KMS-11 (cell line): ENCODE measurements around the gene PTCH1.

Source experiments
- H2AFZ ChIP-seq: fragments of 200-600 bp; sonication (generic); 2 replicates; pipeline ENCODE4 v1.6.1; 2016; ENCODE audit warnings: antibody characterized with exemption, mixed run types, low read depth
- H3K27ac ChIP-seq: fragments of 200-600 bp; sonication (generic); 2 replicates; pipeline ENCODE4 v1.6.1; 2016; ENCODE audit warnings: mild to moderate bottlenecking, mixed run types
- H3K27me3 ChIP-seq: fragments of 200-600 bp; sonication (generic); 2 replicates; pipeline ENCODE4 v1.6.1; 2017; ENCODE audit warnings: mild to moderate bottlenecking, low read depth, mixed run types, moderate library complexity; ENCODE audit not compliant: insufficient read depth
- H3K36me3 ChIP-seq: fragments of 200-600 bp; sonication (generic); 2 replicates; pipeline ENCODE4 v1.6.1; 2017; ENCODE audit warnings: mild to moderate bottlenecking, mixed run types; ENCODE audit not compliant: insufficient read depth
- H3K4me1 ChIP-seq: fragments of 200-600 bp; sonication (generic); 2 replicates; pipeline ENCODE4 v1.6.1; 2016; ENCODE audit warnings: mild to moderate bottlenecking, low read depth, mixed run types; ENCODE audit not compliant: poor library complexity, severe bottlenecking
- H3K4me2 ChIP-seq: fragments of 200-600 bp; sonication (generic); 2 replicates; pipeline ENCODE4 v1.7.0; 2016; ENCODE audit warnings: mild to moderate bottlenecking, mixed run types
- H3K4me3 ChIP-seq: fragments of 200-600 bp; sonication (generic); IDR thresholded peaks from 2 replicates; pipeline ENCODE4 v1.6.1; 2017; ENCODE audit warnings: low read depth, low read length, mixed read lengths; ENCODE audit not compliant: insufficient read depth
- H3K79me2 ChIP-seq: fragments of 200-600 bp; sonication (generic); 2 replicates; pipeline ENCODE4 v1.6.1; 2016; ENCODE audit warnings: low read depth, mixed run types; ENCODE audit not compliant: insufficient read depth
- H3K9ac ChIP-seq: fragments of 200-600 bp; sonication (generic); 2 replicates; pipeline ENCODE4 v1.6.1; 2016; ENCODE audit warnings: mild to moderate bottlenecking, mixed run types
- H4K20me1 ChIP-seq: fragments of 200-600 bp; sonication (generic); 2 replicates; pipeline ENCODE4 v1.6.1; 2016; ENCODE audit warnings: mild to moderate bottlenecking, mixed run types; ENCODE audit not compliant: insufficient read depth
- CTCF ChIP-seq: fragments of 200-600 bp; sonication (generic); conservative IDR thresholded peaks from 2 replicates; pipeline ENCODE4 v1.6.1; 2017; ENCODE audit warnings: low read depth, mild to moderate bottlenecking, antibody characterized with exemption, low read length, moderate library complexity, mixed read lengths

PTCH1 gene

DNA sequence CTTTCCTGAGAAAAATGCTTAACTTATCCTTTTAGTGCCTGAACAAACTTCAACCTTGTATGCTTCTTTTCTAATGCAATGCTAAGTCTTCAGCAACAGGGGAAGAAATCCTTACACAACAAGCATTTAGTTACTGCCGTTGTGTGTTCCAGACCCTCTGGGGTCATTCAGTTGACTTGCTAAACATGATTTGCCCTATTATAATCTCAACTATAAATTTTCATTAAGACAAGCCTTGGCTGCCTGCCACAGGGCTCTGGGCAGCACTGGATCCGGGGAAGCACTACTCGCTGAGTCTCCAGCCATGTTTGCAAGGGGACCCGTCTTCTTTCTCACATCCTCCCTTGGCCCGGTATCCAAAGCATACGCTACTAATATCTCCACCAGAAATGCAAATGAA, 58.1 kb downstream of the PTCH1 start:
- H3K4me3 ChIP-seq, result no peak overlapping the region
- no peak overlapping the region for H3K4me2 ChIP-seq
- H3K27ac ChIP-seq, result no peak overlapping the region
- H3K9ac ChIP-seq, result no peak overlapping the region
- H3K4me1 ChIP-seq, result peaks cover 21% of the 10 kb centered on the region
- H3K27me3 ChIP-seq, result no peaks in the 10 kb centered on the region
- no peaks in the 10 kb centered on the region for H4K20me1 ChIP-seq
- TF ChIP-seq CTCF, result no peak
- H2AFZ ChIP-seq, result no peak overlapping the region
- H3K79me2 ChIP-seq, result no peaks in the 10 kb centered on the region
- H3K36me3 ChIP-seq, result 0 out of 2 replicates have a peak, but pooled peaks cover 7% of the 10 kb centered on the region

DNA sequence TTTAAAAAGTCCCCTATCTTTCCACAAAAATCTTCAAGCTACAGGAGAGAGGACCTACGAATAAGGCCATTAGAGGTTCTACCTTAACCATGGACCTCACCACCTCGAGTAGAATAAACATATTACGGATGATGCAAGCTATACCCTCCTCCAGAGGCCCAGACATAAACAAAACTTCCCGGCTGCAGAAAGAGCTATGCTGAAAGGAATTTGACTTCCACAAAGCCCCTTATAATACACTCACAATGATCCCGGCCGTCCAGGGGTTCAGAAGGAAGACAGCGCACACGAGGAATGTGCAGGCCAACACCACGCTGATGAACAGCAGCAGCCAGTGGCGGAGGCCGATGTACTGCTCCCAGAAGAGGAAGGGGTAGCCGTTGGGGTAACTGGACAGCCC, 59.0 kb downstream of the PTCH1 start:
- H3K4me1 ChIP-seq, result peaks cover 16% of the 10 kb centered on the region
- H3K9ac ChIP-seq, result no peak overlapping the region
- H3K27ac ChIP-seq, result no peak overlapping the region
- no peaks in the 10 kb centered on the region for H4K20me1 ChIP-seq
- no peak overlapping the region for H3K4me2 ChIP-seq
- no peaks in the 10 kb centered on the region for H3K79me2 ChIP-seq
- H3K27me3 ChIP-seq, result no peaks in the 10 kb centered on the region
- H2AFZ ChIP-seq, result no peak overlapping the region
- TF ChIP-seq CTCF, result no peak
- H3K4me3 ChIP-seq, result no peak overlapping the region
- 0 out of 2 replicates have a peak, but pooled peaks cover 7% of the 10 kb centered on the region for H3K36me3 ChIP-seq

DNA sequence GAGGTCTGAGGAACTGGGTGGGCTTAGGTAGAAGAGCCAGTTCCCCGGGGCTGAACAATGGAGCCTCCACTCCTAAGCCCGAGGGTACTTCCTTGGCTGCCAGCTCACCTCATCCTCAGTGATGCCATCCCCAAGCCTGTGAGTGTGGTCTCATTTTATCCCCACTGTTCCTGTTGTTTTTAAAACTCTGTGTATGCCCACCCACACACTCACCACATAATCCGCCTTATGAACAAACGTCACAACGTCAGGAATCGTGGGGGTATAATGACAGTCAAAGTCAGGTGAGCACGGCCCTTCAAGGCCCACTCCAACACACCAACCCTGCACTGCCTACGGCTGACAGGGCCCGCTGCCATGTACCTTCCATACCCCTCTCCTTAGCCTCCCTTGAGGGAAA, 61.1 kb downstream of the PTCH1 start:
- no peak overlapping the region for H3K9ac ChIP-seq
- H3K27me3 ChIP-seq, result no peaks in the 10 kb centered on the region
- no peak overlapping the region for H3K4me2 ChIP-seq
- no peak for TF ChIP-seq CTCF
- no peak overlapping the region for H2AFZ ChIP-seq
- 0 out of 2 replicates have a peak, but pooled peaks cover 7% of the 10 kb centered on the region for H3K36me3 ChIP-seq
- no peaks in the 10 kb centered on the region for H4K20me1 ChIP-seq
- no peak overlapping the region for H3K27ac ChIP-seq
- peaks cover 1% of the 10 kb centered on the region for H3K4me1 ChIP-seq
- H3K79me2 ChIP-seq, result no peaks in the 10 kb centered on the region
- no peak overlapping the region for H3K4me3 ChIP-seq

- Histone ChIP-seq H3K4me2 (no peak overlapping the region), H2AFZ (no peak overlapping the region), H3K4me3 (no peak overlapping the region), H4K20me1 (no peaks in the 10 kb centered on the region), H3K9ac (no peak overlapping the region), H3K36me3 (0 out of 2 replicates have a peak, but pooled peaks cover 7% of the 10 kb centered on the region), H3K27ac (no peak overlapping the region), H3K4me1 (no peaks in the 10 kb centered on the region), H3K79me2 (no peaks in the 10 kb centered on the region), H3K27me3 (no peaks in the 10 kb centered on the region)
- no peak for TF ChIP-seq CTCF
Measured at GRCh38 chr9:95452176-95452575, 64.6 kb downstream of the PTCH1 start.

- no peak for TF ChIP-seq CTCF
- no peaks in the 10 kb centered on the region for H3K79me2 ChIP-seq
- H3K4me3 ChIP-seq, result no peak overlapping the region
- no peaks in the 10 kb centered on the region for H3K4me1 ChIP-seq
- no peak overlapping the region for H3K4me2 ChIP-seq
- H4K20me1 ChIP-seq, result no peaks in the 10 kb centered on the region
- H3K36me3 ChIP-seq, result no peaks in the 10 kb centered on the region
- no peaks in the 10 kb centered on the region for H3K27me3 ChIP-seq
- no peak overlapping the region for H3K9ac ChIP-seq
- no peak overlapping the region for H2AFZ ChIP-seq
- H3K27ac ChIP-seq, result no peak overlapping the region
Measured at GRCh38 chr9:95451065-95451426, 65.7 kb downstream of the PTCH1 start.
